Iris pigment epithelial cell (primary cell): Measurements from ENCODE around the gene IFNG.

Experiments used
- DNase-seq: peaks from one replicate; pipeline ENCODE4 v3.0.0-alpha.2; 2011; ENCODE audit warnings: low read depth

Gene IFNG

DNA sequence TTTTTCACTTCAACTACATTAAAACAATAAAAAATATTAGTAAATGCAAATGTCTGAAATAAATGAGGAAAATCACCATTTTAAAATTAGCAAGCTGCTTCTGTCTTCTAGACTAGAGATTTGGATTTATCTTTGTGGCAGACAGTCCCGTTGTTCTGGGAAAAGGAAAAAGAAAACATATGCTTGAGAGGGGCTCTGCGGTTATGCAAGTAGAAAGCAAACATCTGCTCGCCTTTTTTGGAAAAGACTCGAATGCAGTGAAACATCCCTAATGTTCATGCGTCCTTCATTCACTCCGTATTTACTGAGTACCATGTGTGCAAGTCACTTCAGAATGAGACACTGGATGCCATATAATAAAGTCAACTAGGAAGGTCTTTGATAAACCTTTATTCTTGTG lies 44.9 kb downstream of the IFNG start:
- no peak for DNase-seq

DNA sequence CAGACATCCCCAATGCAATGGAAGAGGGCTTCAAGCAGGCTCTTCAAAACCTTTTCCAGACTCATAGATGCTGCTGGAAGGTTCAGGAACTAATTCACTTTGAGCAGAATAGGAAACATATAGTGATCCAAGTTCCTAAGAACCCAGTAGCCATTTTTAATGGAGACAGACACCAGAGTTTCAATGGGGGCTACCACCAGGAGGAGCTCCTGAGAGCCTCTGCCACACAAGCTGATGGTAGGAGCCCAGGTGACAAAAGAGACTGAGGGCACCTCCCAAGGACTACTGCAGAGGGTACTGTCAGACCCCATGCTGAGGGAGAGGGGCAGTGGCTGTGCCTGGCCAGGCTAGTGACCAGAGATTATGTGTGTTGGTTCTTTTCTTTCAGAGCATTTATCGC lies 45.9 kb downstream of the IFNG start:
- DNase-seq, result no peak

DNA sequence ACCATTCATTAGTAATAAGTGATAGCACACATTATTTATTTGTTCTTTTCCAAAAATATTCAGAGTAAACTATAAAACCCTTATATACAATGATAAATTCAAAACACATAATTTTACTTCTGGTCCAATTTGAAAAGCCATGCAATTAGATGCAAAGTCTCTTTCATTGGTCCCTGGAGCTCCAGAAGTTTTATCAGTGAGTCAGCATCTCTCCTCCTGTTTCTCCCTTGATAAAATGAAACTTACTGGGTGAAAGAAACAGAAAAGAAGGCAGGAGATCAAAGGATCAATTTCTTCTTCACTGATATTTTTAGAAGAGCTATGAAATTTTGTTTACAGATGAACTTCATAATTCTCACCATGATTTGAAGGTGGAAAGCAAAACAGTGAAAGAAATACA lies 47.5 kb downstream of the IFNG start:
- DNase-seq, result no peak

DNA sequence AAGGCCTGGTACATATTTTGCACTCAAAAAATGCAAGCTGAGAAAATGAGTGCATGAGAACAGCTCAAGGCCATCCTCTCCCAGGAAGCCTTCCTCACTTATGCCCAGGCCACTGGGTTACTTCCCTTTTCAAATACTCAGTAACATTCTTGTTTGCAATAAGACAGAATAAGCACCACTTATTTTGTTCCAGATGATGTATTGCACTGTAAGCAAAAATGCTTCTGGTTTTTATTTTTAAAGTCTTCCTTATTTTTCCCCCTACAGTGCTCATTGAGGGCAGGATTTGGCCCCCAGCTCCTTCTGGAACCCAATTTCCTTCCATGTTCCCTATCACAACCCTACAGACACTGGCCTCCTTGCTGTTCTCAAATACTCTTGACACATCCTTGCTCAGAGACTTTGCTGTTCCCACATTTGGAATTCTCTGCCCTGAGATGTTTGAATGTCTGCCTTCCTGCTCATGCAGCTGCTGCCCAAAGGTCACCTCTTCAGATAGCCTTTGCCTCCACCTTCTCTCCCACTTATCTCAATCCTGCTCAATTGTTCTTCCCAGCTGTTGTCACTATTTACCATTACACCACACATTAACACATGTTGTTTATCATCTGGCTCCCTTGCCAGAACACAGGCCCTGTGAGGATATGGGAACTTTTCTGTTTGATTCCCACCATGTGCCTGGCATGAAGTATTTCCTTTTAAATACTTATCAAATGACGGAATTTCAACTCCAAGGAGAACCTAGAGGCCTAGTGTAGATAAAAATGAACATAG lies 49.9 kb downstream of the IFNG start:
- no peak for DNase-seq

DNA sequence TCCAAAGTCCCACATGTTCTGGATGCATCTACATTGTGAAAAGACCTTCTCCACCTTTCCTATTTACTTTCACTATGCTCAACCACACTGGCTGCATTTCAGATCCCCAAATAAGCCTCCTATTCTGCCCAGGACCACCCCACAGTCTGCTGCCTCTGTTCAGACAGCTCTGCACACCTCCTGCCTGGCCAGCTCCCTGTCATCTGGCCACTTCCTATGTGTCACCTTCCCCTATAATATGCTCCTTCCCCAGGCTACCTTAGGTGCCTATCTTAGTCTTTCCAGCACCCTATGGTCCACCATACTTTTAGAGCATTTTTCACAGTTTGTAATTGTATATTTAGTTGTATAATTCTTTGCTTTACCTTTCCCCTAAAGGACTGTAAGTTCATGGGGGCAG lies 50.5 kb downstream of the IFNG start:
- DNase-seq, result no peak

DNA sequence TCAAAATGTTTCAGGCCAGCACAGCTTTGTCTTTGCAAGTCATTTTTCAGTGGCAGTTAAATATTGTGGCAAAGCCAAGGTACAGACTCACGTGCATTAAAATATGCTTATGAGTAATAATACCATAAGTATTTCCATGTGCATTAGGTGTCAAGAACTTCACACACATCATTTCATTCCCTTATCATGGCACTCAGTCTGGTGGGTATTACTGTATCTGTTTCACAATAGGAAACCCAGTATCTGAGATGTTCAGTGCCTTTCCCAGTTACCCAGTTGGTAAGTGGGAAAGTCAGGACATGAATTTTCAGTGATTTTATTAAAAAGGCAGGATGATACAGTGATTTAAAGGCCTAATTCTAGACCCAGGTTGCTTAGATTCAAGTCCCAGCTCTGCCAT lies 52.9 kb downstream of the IFNG start:
- DNase-seq, result no peak

DNA sequence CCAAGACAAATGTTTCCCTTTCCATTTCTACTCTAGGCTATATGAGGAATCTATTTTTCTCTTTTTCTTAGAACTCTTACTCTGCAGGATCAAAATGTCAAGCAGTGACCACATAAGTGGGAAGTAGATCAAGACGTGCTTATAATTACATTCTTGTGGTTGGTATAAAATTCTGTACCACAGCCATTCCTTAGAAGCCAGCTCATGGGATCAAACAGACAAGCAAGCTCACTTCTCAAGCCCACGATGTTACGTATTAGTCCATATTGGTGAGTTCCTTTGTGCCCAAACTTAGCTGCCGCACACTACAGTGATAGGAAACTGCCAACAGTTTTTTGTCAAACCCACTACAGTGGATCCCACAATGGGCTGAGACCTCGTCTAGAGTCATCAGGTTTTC lies 53.4 kb downstream of the IFNG start:
- DNase-seq, result peak; percentile 54
